GM19193 (cell line): ENCODE data around the gene IRF6.

ENCODE experiments used
- POLR2A ChIP-seq: IDR thresholded peaks from 4 replicates; pipeline ENCODE4 v1.6.1; 2011; ENCODE audit not compliant: insufficient read depth, insufficient read length; ENCODE audit errors: extremely low read depth

The IRF6 gene

DNA sequence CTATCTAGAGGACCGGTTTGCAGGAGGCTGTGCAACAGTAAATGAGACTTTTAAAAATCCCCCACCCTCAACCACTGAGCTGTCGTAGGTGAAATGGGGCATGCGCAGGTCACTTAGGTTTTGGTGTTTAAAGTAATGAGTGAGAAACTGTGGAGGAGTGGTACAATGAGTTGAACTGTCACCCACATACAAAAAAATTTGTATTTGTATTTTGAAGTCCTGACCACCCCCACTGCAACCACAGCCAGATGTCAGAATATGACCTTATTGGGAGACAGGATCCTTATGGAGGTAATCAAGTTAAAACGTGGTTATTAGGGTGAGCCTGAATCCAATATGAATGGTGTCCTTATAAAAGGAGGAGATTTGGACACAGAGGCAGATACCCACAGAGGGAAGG lies 1.6 kb upstream of the IRF6 start:
- no peak for TF ChIP-seq POLR2A

DNA sequence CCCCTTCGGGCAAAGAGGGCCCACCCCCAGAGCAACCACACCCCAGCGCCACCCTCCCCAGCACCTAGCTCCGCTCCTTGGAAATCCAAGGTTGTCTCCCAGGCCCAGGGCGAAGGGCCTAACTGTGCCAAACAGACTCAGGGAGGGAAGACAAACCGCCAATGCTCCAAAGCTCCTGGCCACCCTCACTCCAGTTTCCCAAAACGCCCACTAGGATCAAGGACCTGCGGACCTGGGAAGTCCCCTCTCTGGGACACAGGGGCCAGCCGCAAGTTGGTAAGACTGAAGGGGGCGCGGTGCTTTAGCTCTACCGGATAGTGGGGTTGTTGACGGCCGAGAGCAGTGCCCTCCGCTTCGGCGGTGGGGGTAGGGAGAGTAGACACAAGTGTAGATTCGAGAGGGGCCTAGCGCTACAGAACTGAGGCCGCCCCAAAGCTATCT lies 581 bp downstream of the IRF6 start:
- TF ChIP-seq POLR2A: no peak

DNA sequence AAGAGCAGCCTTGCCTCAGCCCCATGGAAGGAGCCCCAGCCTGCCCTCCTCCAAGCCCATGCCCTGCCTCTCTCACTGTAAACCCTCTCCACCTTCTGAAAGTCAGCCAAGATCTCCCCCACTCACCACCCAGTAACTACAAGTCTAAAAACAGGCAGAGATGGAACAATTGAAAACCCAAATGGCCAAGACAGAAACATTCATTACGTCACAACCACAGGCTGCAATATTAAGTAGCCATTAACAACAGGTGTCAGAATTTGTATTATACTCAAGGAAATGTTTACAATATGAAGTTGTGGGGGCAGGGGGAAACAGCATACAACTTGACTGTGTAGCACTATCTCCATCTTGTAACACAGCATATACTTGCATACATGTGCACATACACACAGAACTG lies 2.4 kb downstream of the IRF6 start:
- no peak for TF ChIP-seq POLR2A

GRCh38 chr1:209802780-209803152 lies 3.2 kb downstream of the IRF6 start:
- no peak for TF ChIP-seq POLR2A

GRCh38 chr1:209802117-209802779 lies 3.7 kb downstream of the IRF6 start:
- no peak for TF ChIP-seq POLR2A

DNA sequence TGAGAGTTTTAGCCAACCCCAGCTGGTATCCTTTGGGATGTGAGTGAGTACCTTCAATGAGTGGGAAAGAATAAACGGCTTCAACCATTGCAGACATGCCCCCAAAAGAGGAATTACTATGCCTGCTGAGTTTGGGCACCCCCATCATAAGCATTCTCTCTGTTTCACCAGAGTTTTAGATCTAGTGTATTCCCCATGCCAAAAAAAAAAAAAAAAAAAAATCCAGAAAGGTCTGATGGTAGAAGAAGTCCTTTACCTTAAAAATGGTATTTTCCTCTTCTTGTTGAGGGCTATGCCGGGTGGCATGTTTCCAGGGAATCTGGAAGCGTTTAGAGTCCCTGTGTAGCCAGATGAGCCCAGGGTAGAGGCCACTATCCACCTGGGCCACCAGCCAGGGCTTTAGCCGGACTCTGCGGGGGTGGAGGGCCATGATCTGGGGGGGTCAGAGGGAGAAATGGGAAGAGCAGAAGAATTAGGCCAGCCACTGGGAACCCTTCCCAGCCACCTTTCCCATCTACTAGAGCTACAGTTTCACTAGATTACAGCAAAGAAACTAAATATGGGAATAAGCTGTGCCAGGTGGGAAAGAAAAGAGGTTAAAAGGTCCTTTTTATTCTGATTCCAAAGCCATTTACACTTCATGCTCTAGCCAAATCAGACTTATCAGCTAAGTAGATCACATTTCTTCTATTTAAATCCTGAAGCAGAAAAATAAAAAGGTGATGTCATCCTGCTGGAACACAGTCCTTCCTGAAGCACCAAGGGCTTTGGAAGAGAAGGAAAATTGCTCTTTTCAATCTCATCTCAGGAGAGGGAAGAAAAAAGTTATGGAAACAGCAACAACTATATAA lies 4.7 kb downstream of the IRF6 start:
- TF ChIP-seq POLR2A: no peak

GRCh38 chr1:209797978-209798639 lies 7.8 kb downstream of the IRF6 start:
- TF ChIP-seq POLR2A: no peak

DNA sequence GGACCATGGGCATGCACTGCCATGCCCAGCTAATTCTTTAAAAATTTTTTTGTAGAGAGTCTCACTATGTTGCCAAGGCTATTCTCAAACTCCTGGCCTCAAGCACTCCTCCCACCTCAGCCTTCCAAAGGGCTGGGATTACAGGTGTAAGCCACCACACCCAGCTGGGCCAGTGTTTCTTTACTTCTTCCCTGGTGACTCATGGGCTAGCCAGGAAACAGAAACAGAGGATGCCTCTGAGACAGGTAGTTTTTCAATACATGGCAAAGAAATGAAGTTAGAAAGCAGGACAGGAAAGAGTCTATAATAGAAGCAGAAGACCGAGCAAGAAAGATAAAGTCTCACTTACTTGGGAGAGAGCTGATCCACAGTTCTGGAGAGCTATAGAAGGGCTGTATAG lies 14.0 kb downstream of the IRF6 start:
- no peak for TF ChIP-seq POLR2A

- no peak for TF ChIP-seq POLR2A
Measured at GRCh38 chr1:209790286-209791193, 15.4 kb downstream of the IRF6 start.

DNA sequence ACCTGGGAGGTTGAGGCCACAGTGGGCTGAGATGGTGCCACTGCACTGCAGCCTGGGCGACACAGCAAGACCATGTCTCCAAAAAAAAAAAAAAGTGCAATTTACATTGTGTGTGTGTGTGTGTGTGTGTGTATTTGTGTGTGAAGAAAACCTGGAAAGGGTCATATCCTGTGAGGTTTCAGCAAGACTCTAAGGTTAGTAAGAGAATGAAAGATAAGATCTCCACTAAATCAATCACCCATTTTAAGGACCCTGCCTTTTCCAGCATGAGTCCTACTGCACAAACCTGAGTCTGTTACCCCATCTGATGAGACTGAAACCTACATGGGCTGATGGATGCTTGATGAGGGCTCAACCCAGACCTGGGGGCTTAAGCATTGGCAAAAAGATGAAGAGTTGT lies 16.7 kb downstream of the IRF6 start:
- TF ChIP-seq POLR2A: no peak

GRCh38 chr1:209787551-209787950 lies 18.4 kb downstream of the IRF6 start:
- no peak for TF ChIP-seq POLR2A

DNA sequence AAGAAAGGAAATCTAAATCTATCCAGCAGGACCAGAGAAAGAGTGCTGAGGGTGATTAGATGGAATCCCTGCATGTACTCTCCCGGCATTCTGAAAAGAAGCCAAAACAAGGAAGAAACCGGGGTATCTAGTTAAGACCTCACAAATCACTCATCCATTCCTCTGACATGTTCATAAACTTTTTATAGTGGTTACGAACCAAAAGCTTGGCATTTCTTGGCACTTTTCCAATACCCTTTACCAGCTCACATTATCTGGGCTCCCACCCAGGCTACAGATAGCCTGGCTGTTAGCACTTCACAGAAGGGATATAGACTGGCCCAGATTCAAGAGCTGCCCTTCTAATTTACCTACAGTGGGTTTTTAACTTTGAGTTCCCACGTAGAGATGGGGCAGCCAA lies 19.8 kb downstream of the IRF6 start:
- no peak for TF ChIP-seq POLR2A

- TF ChIP-seq POLR2A: no peak
Measured at GRCh38 chr1:209785592-209785991, 20.4 kb downstream of the IRF6 start.

GRCh38 chr1:209784265-209785169 lies 21.4 kb downstream of the IRF6 start, which contains the start of gene C1orf74:
C1orf74 (minus strand) TSS chr1:209784559; CDS start chr1:209783634, 925 bp downstream.
- TF ChIP-seq POLR2A: peak; percentile 97

- TF ChIP-seq POLR2A: no peak
Measured at GRCh38 chr1:209783386-209783785, 22.6 kb downstream of the IRF6 start.
